GM13976 (cell line): ENCODE results near the gene SNX8.

Experiments
- DNase-seq: peaks from one replicate; pipeline ENCODE4 v3.0.0; 2012; ENCODE audit warnings: low spot score
- in situ Hi-C: fragments of 300-500 bp; cut with MboI; formaldehyde crosslinking; loops from one replicate; pipeline ENCODE4 v1.12.0; 2022; ENCODE audit warnings: low sequenced_read_pairs, mixed read lengths, inconsistent platforms; ENCODE audit not compliant: unreplicated experiment
- TF ChIP-seq, protein P1 (sequence below): IDR thresholded peaks from 2 replicates; pipeline ENCODE4 v1.5.1; 2012; ENCODE audit warnings: borderline replicate concordance, mild to moderate bottlenecking; ENCODE audit not compliant: insufficient read depth; ENCODE audit errors: extremely low read depth, missing control alignments, control extremely low read depth

The SNX8 gene

DNA sequence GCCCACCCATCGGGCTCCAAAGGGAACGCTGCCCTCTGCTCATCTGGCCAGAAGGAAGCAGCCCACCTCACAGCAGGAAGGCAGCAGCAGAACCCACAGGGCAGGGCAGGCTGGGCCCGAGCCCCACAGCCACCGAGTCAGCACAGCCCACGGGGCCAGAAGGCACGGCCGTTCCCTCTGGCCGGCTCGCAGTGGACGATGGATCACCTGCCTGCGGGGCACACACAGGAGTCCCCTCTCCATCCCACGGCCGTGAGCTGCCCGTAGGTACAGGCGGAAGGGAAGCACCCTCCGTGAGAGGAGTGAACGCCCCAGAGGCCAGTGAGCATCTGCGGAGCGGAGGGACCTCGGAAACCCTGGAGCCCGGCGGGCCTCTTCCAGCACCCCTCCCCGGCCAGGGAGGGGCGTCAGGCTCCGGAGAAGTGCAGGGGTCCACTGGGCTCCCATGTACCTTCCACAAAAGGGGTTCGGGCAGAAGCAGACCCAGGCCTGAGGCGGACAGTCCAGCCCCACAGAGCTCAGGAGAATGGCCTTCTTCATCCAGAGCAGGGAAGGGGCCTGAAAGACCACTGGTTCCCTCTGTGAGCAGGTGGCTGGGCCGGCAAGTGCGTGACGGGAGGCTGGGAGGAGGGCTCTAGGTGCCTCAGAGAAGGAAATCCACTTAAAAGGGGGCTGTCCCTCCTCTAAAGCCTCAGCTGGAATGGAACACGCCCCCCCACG, 60.6 kb downstream of the SNX8 start:
- DNase-seq = no peak
- in situ Hi-C loops = no loop called here
- TF ChIP-seq, protein P1, sequence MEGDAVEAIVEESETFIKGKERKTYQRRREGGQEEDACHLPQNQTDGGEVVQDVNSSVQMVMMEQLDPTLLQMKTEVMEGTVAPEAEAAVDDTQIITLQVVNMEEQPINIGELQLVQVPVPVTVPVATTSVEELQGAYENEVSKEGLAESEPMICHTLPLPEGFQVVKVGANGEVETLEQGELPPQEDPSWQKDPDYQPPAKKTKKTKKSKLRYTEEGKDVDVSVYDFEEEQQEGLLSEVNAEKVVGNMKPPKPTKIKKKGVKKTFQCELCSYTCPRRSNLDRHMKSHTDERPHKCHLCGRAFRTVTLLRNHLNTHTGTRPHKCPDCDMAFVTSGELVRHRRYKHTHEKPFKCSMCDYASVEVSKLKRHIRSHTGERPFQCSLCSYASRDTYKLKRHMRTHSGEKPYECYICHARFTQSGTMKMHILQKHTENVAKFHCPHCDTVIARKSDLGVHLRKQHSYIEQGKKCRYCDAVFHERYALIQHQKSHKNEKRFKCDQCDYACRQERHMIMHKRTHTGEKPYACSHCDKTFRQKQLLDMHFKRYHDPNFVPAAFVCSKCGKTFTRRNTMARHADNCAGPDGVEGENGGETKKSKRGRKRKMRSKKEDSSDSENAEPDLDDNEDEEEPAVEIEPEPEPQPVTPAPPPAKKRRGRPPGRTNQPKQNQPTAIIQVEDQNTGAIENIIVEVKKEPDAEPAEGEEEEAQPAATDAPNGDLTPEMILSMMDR = no peak

DNA sequence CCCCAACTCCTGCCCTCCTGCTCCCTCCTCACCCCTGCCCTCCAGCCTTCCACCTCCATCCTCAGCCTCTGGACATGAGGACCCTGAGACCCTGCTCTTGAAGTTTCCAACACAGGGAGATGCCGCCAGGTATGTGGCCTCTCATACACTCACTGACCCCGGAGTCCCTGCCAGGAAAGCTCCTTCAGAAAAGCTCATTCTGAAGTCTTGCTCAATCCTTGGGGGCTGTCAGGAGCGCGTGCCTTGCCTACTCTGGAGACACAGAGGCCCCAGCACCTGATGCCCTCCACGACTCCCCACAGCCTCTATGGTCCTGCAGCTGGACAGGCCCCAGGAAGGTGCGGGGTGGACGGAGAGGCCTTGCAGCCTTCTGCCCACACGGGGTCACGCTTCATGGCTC, 61.2 kb downstream of the SNX8 start:
- in situ Hi-C loops = no loop called here
- TF ChIP-seq, protein P1 = no peak
- DNase-seq = no peak

DNA sequence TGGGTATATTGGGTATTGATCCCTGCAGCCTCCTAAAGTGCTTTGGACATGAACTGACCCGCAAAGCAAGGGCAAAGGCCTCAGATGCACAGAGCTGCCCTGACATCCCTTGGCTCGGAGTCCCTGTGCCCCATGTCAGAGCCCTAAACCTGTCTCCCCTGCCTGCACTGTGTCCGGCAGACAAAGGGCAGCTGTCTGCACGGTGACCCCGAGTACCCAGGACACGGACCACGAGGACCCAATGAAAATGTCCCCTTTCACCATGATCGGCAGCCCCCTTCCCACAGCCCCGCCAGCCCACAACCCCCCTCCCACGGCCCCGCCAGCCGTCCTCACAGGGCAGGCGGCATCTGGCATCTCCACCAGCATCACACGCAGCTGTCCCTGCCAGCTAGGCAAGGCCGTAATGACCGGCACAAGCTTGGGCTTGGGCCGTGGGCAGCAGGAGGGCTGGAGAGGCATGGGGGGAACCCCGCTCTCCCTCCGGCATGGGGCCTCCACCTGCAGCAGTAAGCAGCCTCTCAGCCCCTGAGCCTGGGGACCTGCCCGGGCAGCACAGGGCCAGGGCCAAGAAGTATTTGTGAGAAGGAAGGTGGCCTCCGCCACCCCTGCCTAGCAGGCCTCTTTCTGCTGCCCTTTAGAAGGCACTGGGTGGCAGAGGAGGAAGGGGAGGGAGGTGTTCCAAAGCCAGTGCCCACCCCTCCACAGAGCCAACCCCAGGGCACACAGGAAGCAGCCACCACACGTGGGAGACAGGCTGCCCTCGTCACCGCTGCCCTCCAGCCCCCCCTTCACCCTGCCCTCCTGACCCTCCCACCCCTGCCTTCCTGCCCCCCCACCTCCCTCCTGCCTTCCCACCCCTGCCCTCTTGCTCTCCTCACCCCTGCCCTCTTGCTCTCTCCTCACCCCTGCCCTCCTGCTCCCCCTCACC, 62.1 kb downstream of the SNX8 start:
- TF ChIP-seq, protein P1 = no peak
- in situ Hi-C loops = no loop called here
- no peak for DNase-seq

DNA sequence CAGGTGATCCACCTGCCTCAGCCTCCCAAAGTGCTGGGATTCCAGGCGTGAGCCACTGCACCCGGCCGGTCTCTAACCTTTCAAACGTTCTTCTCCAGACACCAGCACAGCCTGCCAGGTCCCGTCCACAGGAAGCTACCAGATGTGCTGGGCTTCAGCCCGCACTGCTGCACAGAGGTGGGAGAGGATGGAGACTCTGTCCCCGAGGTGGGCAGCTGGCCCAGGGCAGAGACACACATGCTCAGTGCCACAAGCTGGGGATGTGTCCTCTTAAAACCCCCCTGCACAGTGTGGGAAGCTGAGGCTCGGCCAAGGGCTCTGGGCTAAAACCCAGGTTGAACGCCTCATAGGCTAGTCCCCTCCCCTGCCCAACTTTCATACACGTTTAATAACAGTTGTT, 62.9 kb downstream of the SNX8 start:
- DNase-seq = no peak
- TF ChIP-seq, protein P1 = no peak
- in situ Hi-C loops = no loop called here

DNA sequence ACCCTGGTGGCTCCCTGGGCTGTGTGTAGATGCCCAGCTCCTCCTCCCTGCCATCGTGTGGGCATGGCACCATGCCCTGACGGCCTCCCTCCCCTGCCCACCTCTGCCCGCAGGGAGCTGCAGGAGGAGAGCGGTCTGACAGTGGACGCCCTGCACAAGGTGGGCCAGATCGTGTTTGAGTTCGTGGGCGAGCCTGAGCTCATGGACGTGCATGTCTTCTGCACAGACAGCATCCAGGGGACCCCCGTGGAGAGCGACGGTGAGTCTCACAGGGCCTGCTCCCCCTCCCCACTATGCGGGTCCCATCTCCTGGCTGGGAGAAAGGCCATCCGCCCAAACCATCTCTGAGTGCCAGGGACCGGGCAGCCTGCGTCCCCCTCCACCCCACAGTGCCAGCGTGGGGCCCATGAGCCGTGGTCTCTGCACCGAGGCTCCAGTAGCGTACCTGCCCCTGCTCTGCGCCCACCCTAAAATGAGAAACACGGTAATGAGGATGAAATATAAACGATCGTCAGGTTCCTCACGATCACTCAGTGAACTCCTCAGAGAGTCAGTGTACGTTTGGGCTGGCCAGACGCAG, 64.4 kb downstream of the SNX8 start:
- TF ChIP-seq, protein P1 = no peak
- no peak for DNase-seq
- in situ Hi-C loops = no loop called here

DNA sequence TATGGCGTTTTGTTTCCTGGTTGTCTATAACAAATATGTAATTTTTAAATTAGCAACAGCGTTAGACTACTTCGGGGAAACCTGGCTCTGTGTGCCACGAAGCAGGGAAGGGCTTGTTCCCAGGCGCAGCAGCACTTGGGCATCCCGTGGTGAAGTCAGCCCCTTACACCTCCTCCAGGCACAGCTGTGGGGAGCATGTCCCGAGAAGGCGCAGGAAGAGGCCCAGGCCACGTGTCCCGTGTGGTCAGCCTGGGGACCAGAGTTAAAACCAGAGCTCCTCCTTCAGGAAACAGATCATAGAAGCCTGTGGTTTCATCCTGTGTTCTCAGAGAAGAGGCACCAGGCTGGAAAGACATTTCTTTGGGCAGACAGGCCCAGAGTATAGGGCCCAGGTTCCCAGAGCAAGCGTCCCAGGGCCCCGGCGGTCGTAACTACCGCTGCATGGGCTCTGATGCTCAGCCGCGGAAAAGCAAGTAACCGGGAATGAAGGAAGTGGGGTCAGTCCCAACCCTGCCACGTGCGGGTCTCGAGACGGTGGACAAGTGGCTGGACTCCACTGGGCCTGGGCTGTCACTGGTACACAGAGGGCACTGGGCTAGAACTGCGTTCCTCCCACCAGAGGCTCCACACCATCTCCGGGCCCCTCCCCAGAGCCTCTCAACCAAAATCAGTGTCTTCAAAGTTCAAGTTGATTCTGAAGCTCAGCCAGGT, 65.1 kb downstream of the SNX8 start:
- in situ Hi-C loops = no loop called here
- peak; percentile 78 for DNase-seq
- TF ChIP-seq, protein P1 = no peak
